Measurements from ENCODE around the gene SCRT2.
"Not testable (repeated sequence)": the region's sequence is repeated elsewhere in the genome, so short reads cannot be mapped to it uniquely, and the experiment has no call there.

The SCRT2 gene

GRCh38 chr20:695165-695866, 19.7 kb upstream of the SCRT2 start:
- Histone ChIP-seq H3K4me3 (ENCODE audit: low read length) (no peak overlapping the region), H3K9me2 (replicated peaks; ENCODE audit: control insufficient read depth, low read length) (no peaks in the 10 kb centered on the region), H3K36me3 (ENCODE audit: control insufficient read depth, low read length) (no peaks in the 10 kb centered on the region), H3K4me2 (ENCODE audit: low read length) (no peak overlapping the region), H3F3A (ENCODE audit: control insufficient read depth, insufficient read depth) (no peaks in the 10 kb centered on the region), H4K20me1 (ENCODE audit: control insufficient read depth, insufficient read depth, low read depth, low read length) (no peaks in the 10 kb centered on the region), H3K79me2 (ENCODE audit: control insufficient read depth, low read length) (no peaks in the 10 kb centered on the region), H3K4me1 (ENCODE audit: control insufficient read depth, low read length) (no peaks in the 10 kb centered on the region), H3K27me3 (ENCODE audit: control insufficient read depth, low read length) (peaks cover 6% of the 10 kb centered on the region), H3K9me3 (ENCODE audit: control insufficient read depth, insufficient read depth, low read length) (no peaks in the 10 kb centered on the region), H3K27ac (ENCODE audit: low read depth, low read length) (no peak overlapping the region)
- no peak for TF ChIP-seq CTCF (IDR thresholded peaks at IDR 0.05; ENCODE audit: low read depth, low read length, poor library complexity, severe bottlenecking)
- no peak for TF ChIP-seq EZH2phosphoT487 (IDR thresholded peaks at IDR 0.05; ENCODE audit: borderline replicate concordance, low read length)

- Histone ChIP-seq H3K36me3 (ENCODE audit: control insufficient read depth, low read length) (no peaks in the 10 kb centered on the region), H3K4me1 (ENCODE audit: control insufficient read depth, low read length) (no peaks in the 10 kb centered on the region), H3K9me3 (ENCODE audit: control insufficient read depth, insufficient read depth, low read length) (no peaks in the 10 kb centered on the region), H3K79me2 (ENCODE audit: control insufficient read depth, low read length) (no peaks in the 10 kb centered on the region), H3K27ac (ENCODE audit: low read depth, low read length) (no peak overlapping the region), H3K9me2 (replicated peaks; ENCODE audit: control insufficient read depth, low read length) (no peaks in the 10 kb centered on the region), H3K4me3 (ENCODE audit: low read length) (no peak overlapping the region), H4K20me1 (ENCODE audit: control insufficient read depth, insufficient read depth, low read depth, low read length) (no peaks in the 10 kb centered on the region), H3K27me3 (ENCODE audit: control insufficient read depth, low read length) (peaks cover 6% of the 10 kb centered on the region), H3K4me2 (ENCODE audit: low read length) (no peak overlapping the region), H3F3A (ENCODE audit: control insufficient read depth, insufficient read depth) (no peaks in the 10 kb centered on the region)
- TF ChIP-seq CTCF (IDR thresholded peaks at IDR 0.05; ENCODE audit: low read depth, low read length, poor library complexity, severe bottlenecking) (no peak), EZH2phosphoT487 (IDR thresholded peaks at IDR 0.05; ENCODE audit: borderline replicate concordance, low read length) (no peak)
Observed at GRCh38 chr20:694496-694895, 18.9 kb upstream of the SCRT2 start.

DNA sequence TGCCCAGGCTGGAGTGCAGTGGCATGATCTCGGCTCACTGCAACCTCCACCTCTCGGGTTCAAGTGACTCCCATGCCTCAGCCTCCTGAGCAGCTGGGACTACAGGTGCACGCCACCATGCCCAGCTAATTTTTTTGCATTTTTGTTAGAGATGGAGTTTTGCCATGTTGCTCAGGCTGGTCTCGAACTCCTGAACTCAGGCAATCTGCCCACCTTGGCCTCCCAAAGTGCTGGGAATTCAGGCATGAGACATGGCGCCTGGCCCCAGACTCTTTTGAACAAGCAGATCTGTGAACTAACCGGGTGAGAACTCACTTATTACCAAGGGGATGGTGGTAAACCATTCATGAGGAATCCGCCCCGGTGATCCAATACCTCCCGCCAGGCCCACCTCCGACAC, 18.2 kb upstream of the SCRT2 start:
- not testable (repeated sequence) for H3K36me3 ChIP-seq (ENCODE audit: control insufficient read depth, low read length); H3K27me3 ChIP-seq (ENCODE audit: control insufficient read depth, low read length); H3K9me3 ChIP-seq (ENCODE audit: control insufficient read depth, insufficient read depth, low read length); H3K79me2 ChIP-seq (ENCODE audit: control insufficient read depth, low read length); H4K20me1 ChIP-seq (ENCODE audit: control insufficient read depth, insufficient read depth, low read depth, low read length); H3F3A ChIP-seq (ENCODE audit: control insufficient read depth, insufficient read depth); H3K4me2 ChIP-seq (ENCODE audit: low read length); H3K9me2 ChIP-seq (replicated peaks; ENCODE audit: control insufficient read depth, low read length); H3K27ac ChIP-seq (ENCODE audit: low read depth, low read length); H3K4me3 ChIP-seq (ENCODE audit: low read length); H3K4me1 ChIP-seq (ENCODE audit: control insufficient read depth, low read length)

- Histone ChIP-seq H4K20me1 (ENCODE audit: control insufficient read depth, insufficient read depth, low read depth, low read length) (no peaks in the 10 kb centered on the region), H3K4me1 (ENCODE audit: control insufficient read depth, low read length) (no peaks in the 10 kb centered on the region), H3K9me3 (ENCODE audit: control insufficient read depth, insufficient read depth, low read length) (no peaks in the 10 kb centered on the region), H3K36me3 (ENCODE audit: control insufficient read depth, low read length) (no peaks in the 10 kb centered on the region), H3K79me2 (ENCODE audit: control insufficient read depth, low read length) (no peaks in the 10 kb centered on the region), H3K9me2 (replicated peaks; ENCODE audit: control insufficient read depth, low read length) (no peaks in the 10 kb centered on the region), H3K4me3 (ENCODE audit: low read length) (no peak overlapping the region), H3F3A (ENCODE audit: control insufficient read depth, insufficient read depth) (no peaks in the 10 kb centered on the region), H3K27ac (ENCODE audit: low read depth, low read length) (no peak overlapping the region), H3K27me3 (ENCODE audit: control insufficient read depth, low read length) (peaks cover 9% of the 10 kb centered on the region), H3K4me2 (ENCODE audit: low read length) (no peak overlapping the region)
- no peak for TF ChIP-seq CTCF (IDR thresholded peaks at IDR 0.05; ENCODE audit: low read depth, low read length, poor library complexity, severe bottlenecking)
- no peak for TF ChIP-seq EZH2phosphoT487 (IDR thresholded peaks at IDR 0.05; ENCODE audit: borderline replicate concordance, low read length)
Observed at GRCh38 chr20:692044-692443, 16.4 kb upstream of the SCRT2 start.
